Transverse colon (tissue), 4 donors: ENCODE measurements around the gene XRN2. TPM values are rescaled to one million over a fixed set of nuclear protein-coding genes. Genes with fewer than 3 reads are reported as not detected.

ENCODE experiments used
- DNase-seq: peaks from one replicate; pipeline ENCODE4 v3.0.0-alpha.2; 2019
- H3K27ac ChIP-seq, 4 donors: fragments of 200-600 bp; sonication (generic); 2 replicates each; pipeline ENCODE4 v1.5.1; 2016 to 2018; ENCODE audit warnings: inconsistent platforms in 4 of 4
- H3K27me3 ChIP-seq: fragments of 200-600 bp; sonication (generic); 2 replicates; pipeline ENCODE4 v1.5.1; 2017; ENCODE audit warnings: inconsistent platforms
- H3K36me3 ChIP-seq, 4 donors: fragments of 200-600 bp; sonication (generic); 2 replicates each; pipeline ENCODE4 v1.5.1; 2017 to 2019; ENCODE audit warnings: inconsistent platforms in 4 of 4
- H3K4me1 ChIP-seq, 4 donors: fragments of 200-600 bp; sonication (generic); 2 replicates each; pipeline ENCODE4 v1.5.1; 2017 to 2020; ENCODE audit warnings: inconsistent platforms in 4 of 4
- H3K4me3 ChIP-seq, 4 donors: fragments of 200-600 bp; sonication (generic); 1 replicate in 1 of 4; 2 replicates in 3 of 4; pipeline versions ENCODE4 v1.5.1 to v1.6.1; 2017 to 2019; ENCODE audit warnings: inconsistent platforms in 4 of 4
- H3K9me3 ChIP-seq, 2 donors: fragments of 200-600 bp; sonication (generic); 2 replicates each; pipeline ENCODE4 v1.5.1; 2017 to 2019; ENCODE audit warnings: inconsistent platforms in 2 of 2
- CTCF ChIP-seq, 5 experiments: fragments of 200-600 bp in 3 of 5; fragments of 450-650 bp in 2 of 5; sonication (generic) in 3 of 5; IDR thresholded peaks; 1 replicate in 2 of 5; 2 replicates in 3 of 5; pipeline ENCODE4 v1.5.1; 2016 to 2017; ENCODE audit warnings: antibody characterized with exemption in 5 of 5, inconsistent platforms in 3 of 5, mild to moderate bottlenecking in 2 of 5, moderate library complexity in 1 of 5
- EP300 ChIP-seq: sonication (generic); formaldehyde crosslinking; IDR thresholded peaks from one replicate; pipeline ENCODE4 v1.6.1; 2017; ENCODE audit warnings: antibody characterized with exemption, low read depth
- POLR2A ChIP-seq: fragments of 450-650 bp; IDR thresholded peaks from one replicate; pipeline ENCODE4 v1.6.1; 2016; ENCODE audit warnings: antibody characterized with exemption, mild to moderate bottlenecking, moderate library complexity
- POLR2AphosphoS5 ChIP-seq, 3 donors: sonication (generic); formaldehyde crosslinking; IDR thresholded peaks; one replicate each; pipeline ENCODE4 v1.6.1; 2016; ENCODE audit warnings: antibody characterized with exemption in 3 of 3
- WGBS, 2 donors: methylation state at CpG; one replicate each; pipeline ENCODE4 v1.1.5; 2018; ENCODE audit warnings: low coverage in 1 of 2; 5-methylcytosine and 5-hydroxymethylcytosine counted together
- in situ Hi-C, 4 donors: fragments of 200-750 bp; cut with MboI; loops; one replicate each; pipeline versions ENCODE4 v1.15.0 to v1.15.1; 2017; ENCODE audit warnings: low sequenced_read_pairs in 3 of 4, low pct_ligation_motif_present in 1 of 4, low pct_unique_long_range_greater_than_20kb in 1 of 4
- intact Hi-C: fragments of 100-400 bp; cut with DNase I; formaldehyde crosslinking; loops from one replicate; pipeline ENCODE4 v1.15.1; 2023; ENCODE audit warnings: low total_unique reads
- total RNA-seq, 4 donors: library from RNA; depleted of rRNA; stranded (reverse); fragments of >200 nt; gene quantifications; one replicate each; pipeline ENCODE4 v1.1.0, GENCODE V29; 2016

XRN2 gene
- total RNA-seq, 4 donors from 2014 or later = 16.1 to 46.4 (median 30.3) TPM

DNA sequence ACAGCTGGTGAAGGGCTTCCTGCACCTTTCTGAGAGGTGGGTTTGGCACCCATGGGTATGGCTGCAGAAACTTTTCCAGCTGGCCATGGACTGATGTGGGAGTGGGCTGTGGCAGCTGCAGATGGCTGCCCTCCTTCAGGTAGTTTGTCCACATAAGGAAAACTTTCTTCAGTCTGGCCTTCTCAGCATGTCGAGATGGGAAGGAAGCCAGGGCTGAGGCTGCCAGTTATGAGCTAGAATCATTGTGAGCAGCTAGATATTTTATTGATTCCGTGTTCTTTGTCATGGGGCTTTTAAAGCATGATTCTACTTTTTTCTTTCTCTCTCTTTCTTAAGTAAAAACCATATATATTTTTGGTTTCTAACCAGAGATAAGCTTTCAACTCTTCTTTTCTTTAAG, 77.6 kb downstream of the XRN2 start:
- 92 to 100% methylated on average over 1 to 2 of the region's 2 CpGs for WGBS, 2 donors
- intact Hi-C loops (no loop called here), in situ Hi-C loops (no loop called here)
- H3K4me1 ChIP-seq = no peaks in the 10 kb centered on the region
- DNase-seq = no peak
- H3K27me3 ChIP-seq = no peaks in the 10 kb centered on the region
- peaks cover 0 to 34% (median 17%) of the 10 kb centered on the region in 4 donors for H3K36me3 ChIP-seq
- H3K27ac ChIP-seq = no peak overlapping the region
- H3K4me3 ChIP-seq = no peak overlapping the region
- no peak for TF ChIP-seq POLR2AphosphoS5 (IDR thresholded peaks at IDR 0.05)
- TF ChIP-seq POLR2A = no peak
- no peak for TF ChIP-seq CTCF (IDR thresholded peaks at IDR 0.05)
- no peak for TF ChIP-seq EP300
- no peaks in the 10 kb centered on the region for H3K9me3 ChIP-seq

DNA sequence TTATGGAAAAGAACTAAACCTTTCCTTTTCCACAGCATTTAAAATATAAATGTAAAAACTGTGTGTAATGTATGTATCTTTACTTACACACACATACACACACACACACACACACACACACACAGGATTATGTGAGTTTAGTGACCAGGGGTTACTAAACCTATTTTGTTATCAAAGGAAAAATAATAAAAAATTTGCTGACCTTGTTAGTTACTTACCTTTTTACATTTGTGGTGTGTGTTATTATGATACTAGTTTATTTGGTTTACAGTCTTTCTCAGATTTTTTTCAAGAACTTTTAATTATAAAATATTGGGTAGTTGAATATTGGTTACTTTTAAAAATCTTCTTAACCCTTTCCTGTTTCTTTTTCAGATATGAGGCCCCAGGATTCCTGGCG, 78.5 kb downstream of the XRN2 start:
- H3K27ac ChIP-seq = no peak overlapping the region

GRCh38 chr20:21384308-21384892, 81.3 kb downstream of the XRN2 start:
- H3K36me3 ChIP-seq = peaks cover 0 to 43% (median 15%) of the 10 kb centered on the region in 4 donors
- no peak overlapping the region for H3K4me3 ChIP-seq
- H3K27me3 ChIP-seq = no peaks in the 10 kb centered on the region
- no peaks in the 10 kb centered on the region for H3K4me1 ChIP-seq
- in situ Hi-C loops = no loop called here
- no peak for DNase-seq
- WGBS, 2 donors = 73 to 96% methylated on average over 2 to 5 of the region's 5 CpGs
- intact Hi-C loops = no loop called here
- H3K9me3 ChIP-seq = no peaks in the 10 kb centered on the region
- H3K27ac ChIP-seq = no peak overlapping the region
- TF ChIP-seq POLR2AphosphoS5 (IDR thresholded peaks at IDR 0.05) = no peak
- TF ChIP-seq EP300 = no peak
- TF ChIP-seq CTCF (IDR thresholded peaks at IDR 0.05) = no peak
- no peak for TF ChIP-seq POLR2A

More for the DNA sequence above, 78.5 kb downstream of the XRN2 start:
- Histone ChIP-seq H3K4me3 (no peak overlapping the region), H3K9me3 (no peaks in the 10 kb centered on the region), H3K36me3 (peaks cover 0 to 35% (median 17%) of the 10 kb centered on the region in 4 donors), H3K4me1 (no peaks in the 10 kb centered on the region), H3K27me3 (no peaks in the 10 kb centered on the region)
- TF ChIP-seq POLR2AphosphoS5 (IDR thresholded peaks at IDR 0.05) (no peak), EP300 (no peak), CTCF (IDR thresholded peaks at IDR 0.05) (no peak), POLR2A (no peak)
- in situ Hi-C loops = no loop called here
- DNase-seq = no peak
- intact Hi-C loops = no loop called here
- 100% methylated on average over 1 of the region's 1 CpG for WGBS, 2 donors

GRCh38 chr20:21386111-21386510, 83.0 kb downstream of the XRN2 start:
- H3K4me3 ChIP-seq = no peak overlapping the region

GRCh38 chr20:21387528-21387927, 84.4 kb downstream of the XRN2 start:
- no peaks in the 10 kb centered on the region for H3K9me3 ChIP-seq
- peaks cover 0 to 45% (median 13%) of the 10 kb centered on the region in 4 donors for H3K36me3 ChIP-seq
- TF ChIP-seq POLR2AphosphoS5 (IDR thresholded peaks at IDR 0.05) (no peak), EP300 (no peak), CTCF (IDR thresholded peaks at IDR 0.05) (no peak), POLR2A (no peak)
- no peaks in the 10 kb centered on the region for H3K4me1 ChIP-seq
- no peak for DNase-seq
- H3K27me3 ChIP-seq = peaks cover 20% of the 10 kb centered on the region
- intact Hi-C loops (no loop called here), in situ Hi-C loops (no loop called here)
- H3K4me3 ChIP-seq = no peak overlapping the region
- no peak overlapping the region for H3K27ac ChIP-seq

More at GRCh38 chr20:21386111-21386510, 83.0 kb downstream of the XRN2 start:
- no peak for DNase-seq
- intact Hi-C loops = no loop called here
- Histone ChIP-seq H3K27me3 (peaks cover 6% of the 10 kb centered on the region), H3K4me1 (no peaks in the 10 kb centered on the region), H3K9me3 (no peaks in the 10 kb centered on the region), H3K27ac (no peak overlapping the region), H3K36me3 (peaks cover 0 to 54% (median 15%) of the 10 kb centered on the region in 4 donors)
- WGBS, 2 donors = 97% methylated on average over 5 of the region's 5 CpGs
- TF ChIP-seq POLR2AphosphoS5 (IDR thresholded peaks at IDR 0.05) = no peak
- in situ Hi-C loops = no loop called here
